Measurements from ENCODE around the gene ISLR.

- no peak for TF ChIP-seq CTCF (conservative IDR thresholded peaks at IDR 0.05 in 1 of 2, IDR thresholded peaks at IDR 0.05 in 1 of 2; ENCODE audit: low read depth in 1 of 2, low read length in 2 of 2)
- no peak for TF ChIP-seq EZH2 (IDR thresholded peaks at IDR 0.05; ENCODE audit: low read length, missing control alignments)
Observed at GRCh38 chr15:74193299-74193718, 19.8 kb downstream of the ISLR start.

Data from fibroblast of lung (primary cell).